Stimulated activated CD8-positive, alpha-beta memory T cell treated with anti-CD3 and anti-CD28 coated beads, Interleukin-4, amount 100 ng/mL, for 24 hours (primary cell): ENCODE measurements around the gene CDK2.
A peak's percentile ranks its signal among the peaks of the same experiment; 100 is the strongest.

Experiments
- DNase-seq: peaks from one replicate; pipeline ENCODE4 v3.0.0-alpha.2; 2020; ENCODE audit warnings: low read depth

Gene CDK2

GRCh38 chr12:55938826-55939501 is 27.7 kb upstream of the CDK2 start:
- DNase-seq = no peak

GRCh38 chr12:55940065-55940732 is 26.4 kb upstream of the CDK2 start:
- DNase-seq = peak; percentile 73

- no peak for DNase-seq
Observed at GRCh38 chr12:55942055-55942454, 24.6 kb upstream of the CDK2 start.

- DNase-seq = no peak
Observed at GRCh38 chr12:55942577-55943136, 24.0 kb upstream of the CDK2 start.

GRCh38 chr12:55946553-55946952 is 20.1 kb upstream of the CDK2 start:
- no peak for DNase-seq

- DNase-seq = no peak
Observed at GRCh38 chr12:55955344-55955743, 11.3 kb upstream of the CDK2 start.

- DNase-seq = no peak
Observed at GRCh38 chr12:55955800-55956508, 10.7 kb upstream of the CDK2 start.

- DNase-seq = no peak
Observed at GRCh38 chr12:55957106-55957859, 9.3 kb upstream of the CDK2 start.

GRCh38 chr12:55963760-55964159 is 2.9 kb upstream of the CDK2 start:
- DNase-seq = no peak

GRCh38 chr12:55965240-55965639 is 1.4 kb upstream of the CDK2 start:
- DNase-seq = no peak

GRCh38 chr12:55965941-55966407 is 656 bp upstream of the CDK2 start, which contains the start of gene PMEL:
Gene PMEL, minus strand, starts transcription at chr12:55966042. Its CDS starts 31 bp downstream, at chr12:55966011.
- DNase-seq = no peak

- no peak for DNase-seq
Observed at GRCh38 chr12:55969356-55969755, 2.7 kb downstream of the CDK2 start.

- no peak for DNase-seq
Observed at GRCh38 chr12:55970775-55971174, 4.1 kb downstream of the CDK2 start.

GRCh38 chr12:55972042-55972441 is 5.4 kb downstream of the CDK2 start:
- no peak for DNase-seq

- DNase-seq = no peak
Observed at GRCh38 chr12:55972456-55972855, 5.8 kb downstream of the CDK2 start.

- DNase-seq = no peak
Observed at GRCh38 chr12:55972911-55973598, 6.4 kb downstream of the CDK2 start.

GRCh38 chr12:55973599-55974307 is 7.1 kb downstream of the CDK2 start, which contains the start of gene RAB5B:
Gene RAB5B, plus strand, starts transcription at chr12:55974078. Its CDS starts 12,883 bp downstream, at chr12:55986961.
- DNase-seq = peak; percentile 97

- no peak for DNase-seq
Observed at GRCh38 chr12:55974308-55974730, 7.7 kb downstream of the CDK2 start.

- DNase-seq = no peak
Observed at GRCh38 chr12:55978393-55978792, 11.8 kb downstream of the CDK2 start.

- DNase-seq = no peak
Observed at GRCh38 chr12:55979069-55979468, 12.4 kb downstream of the CDK2 start.
